Vagina (tissue), 2 donors: ENCODE measurements around the gene DOCK1.

Experiments used
- POLR2A ChIP-seq, 2 donors: fragments of 450-650 bp; IDR thresholded peaks; one replicate each; pipeline ENCODE4 v1.6.1; 2017; ENCODE audit warnings: antibody characterized with exemption in 2 of 2, mild to moderate bottlenecking in 2 of 2, moderate library complexity in 2 of 2
- POLR2AphosphoS5 ChIP-seq, 2 donors: sonication (generic); formaldehyde crosslinking; IDR thresholded peaks; one replicate each; pipeline ENCODE4 v1.9.0; 2017; ENCODE audit warnings: antibody characterized with exemption in 2 of 2, mild to moderate bottlenecking in 2 of 2, low read depth in 1 of 2; ENCODE audit not compliant: insufficient read depth in 1 of 2
- TF ChIP-seq, protein P1 (sequence below), 3 experiments: fragments of 450-650 bp in 2 of 3; fragments of 200-600 bp in 1 of 3; sonication (generic) in 1 of 3; IDR thresholded peaks; one replicate each; pipeline ENCODE4 v1.5.1; 2017 to 2019; ENCODE audit warnings: antibody characterized with exemption in 3 of 3, mild to moderate bottlenecking in 2 of 3, moderate library complexity in 2 of 3

DNA sequence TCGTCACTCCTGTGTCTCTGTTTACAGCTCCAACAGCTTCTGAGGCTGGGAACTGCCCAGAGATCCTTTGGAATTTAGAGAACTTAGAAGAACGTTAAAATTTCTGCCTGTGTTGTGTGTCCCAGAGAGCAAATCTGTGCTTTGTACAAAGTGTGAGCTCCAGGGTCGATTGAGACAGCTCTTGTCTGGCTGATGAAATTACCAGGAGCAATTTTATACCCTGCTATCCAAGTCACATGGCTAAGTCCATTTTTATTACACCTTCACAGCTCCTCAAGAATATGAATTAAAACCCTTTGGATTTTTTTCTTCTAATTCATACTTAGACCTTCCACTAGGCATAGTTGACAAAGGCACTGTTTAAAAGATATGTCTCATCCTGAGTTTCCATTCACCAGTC lies 337.7 kb downstream of the DOCK1 start:
- TF ChIP-seq, protein P1, sequence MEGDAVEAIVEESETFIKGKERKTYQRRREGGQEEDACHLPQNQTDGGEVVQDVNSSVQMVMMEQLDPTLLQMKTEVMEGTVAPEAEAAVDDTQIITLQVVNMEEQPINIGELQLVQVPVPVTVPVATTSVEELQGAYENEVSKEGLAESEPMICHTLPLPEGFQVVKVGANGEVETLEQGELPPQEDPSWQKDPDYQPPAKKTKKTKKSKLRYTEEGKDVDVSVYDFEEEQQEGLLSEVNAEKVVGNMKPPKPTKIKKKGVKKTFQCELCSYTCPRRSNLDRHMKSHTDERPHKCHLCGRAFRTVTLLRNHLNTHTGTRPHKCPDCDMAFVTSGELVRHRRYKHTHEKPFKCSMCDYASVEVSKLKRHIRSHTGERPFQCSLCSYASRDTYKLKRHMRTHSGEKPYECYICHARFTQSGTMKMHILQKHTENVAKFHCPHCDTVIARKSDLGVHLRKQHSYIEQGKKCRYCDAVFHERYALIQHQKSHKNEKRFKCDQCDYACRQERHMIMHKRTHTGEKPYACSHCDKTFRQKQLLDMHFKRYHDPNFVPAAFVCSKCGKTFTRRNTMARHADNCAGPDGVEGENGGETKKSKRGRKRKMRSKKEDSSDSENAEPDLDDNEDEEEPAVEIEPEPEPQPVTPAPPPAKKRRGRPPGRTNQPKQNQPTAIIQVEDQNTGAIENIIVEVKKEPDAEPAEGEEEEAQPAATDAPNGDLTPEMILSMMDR (IDR thresholded peaks at IDR 0.05): no peak
- no peak for TF ChIP-seq POLR2A (IDR thresholded peaks at IDR 0.05)
- no peak for TF ChIP-seq POLR2AphosphoS5 (IDR thresholded peaks at IDR 0.05; ENCODE audit: insufficient read depth in 1 of 2, low read depth in 1 of 2)
